NB4 (cell line): ENCODE data around the gene CXCL1.

ENCODE experiments used
- DNase-seq: peaks from one replicate; pipeline ENCODE4 v3.0.0; 2010; ENCODE audit warnings: low read depth
- H3K4me3 ChIP-seq: one replicate; pipeline ENCODE4 v1.5.1; 2011; ENCODE audit warnings: mild to moderate bottlenecking, low read depth, low read length, moderate library complexity
- CTCF ChIP-seq: IDR thresholded peaks from one replicate; pipeline ENCODE4 v1.5.1; 2012; ENCODE audit warnings: low read depth, low read length
- MAX ChIP-seq: IDR thresholded peaks from 2 replicates; pipeline ENCODE4 v1.6.1; 2011; ENCODE audit warnings: low read depth, low read length
- MYC ChIP-seq: IDR thresholded peaks from 2 replicates; pipeline ENCODE4 v1.6.1; 2011; ENCODE audit warnings: low read depth, low read length
- POLR2A ChIP-seq: IDR thresholded peaks from 2 replicates; pipeline ENCODE4 v1.6.1; 2011; ENCODE audit warnings: mild to moderate bottlenecking; ENCODE audit not compliant: insufficient read length; ENCODE audit errors: extremely low read depth

The CXCL1 gene

GRCh38 chr4:73866246-73866645, 2.9 kb upstream of the CXCL1 start:
- DNase-seq, result no peak

GRCh38 chr4:73867783-73868182, 1.4 kb upstream of the CXCL1 start:
- H3K4me3 ChIP-seq, result no peak overlapping the region
- TF ChIP-seq MAX (no peak), MYC (no peak), CTCF (no peak), POLR2A (no peak)
- no peak for DNase-seq

More at GRCh38 chr4:73866246-73866645, 2.9 kb upstream of the CXCL1 start:
- TF ChIP-seq MAX, result no peak
- TF ChIP-seq CTCF, result no peak
- TF ChIP-seq MYC, result no peak
- TF ChIP-seq POLR2A, result no peak
- H3K4me3 ChIP-seq, result no peak overlapping the region

GRCh38 chr4:73868206-73869129, 725 bp upstream of the CXCL1 start:
- no peak for TF ChIP-seq MYC
- no peak overlapping the region for H3K4me3 ChIP-seq
- DNase-seq, result no peak

GRCh38 chr4:73870260-73870659, 1.1 kb downstream of the CXCL1 start:
- no peak for TF ChIP-seq CTCF
- TF ChIP-seq MAX, result no peak
- no peak for TF ChIP-seq POLR2A
- no peak for TF ChIP-seq MYC
- H3K4me3 ChIP-seq, result no peak overlapping the region
- DNase-seq, result no peak

GRCh38 chr4:73870768-73871167, 1.6 kb downstream of the CXCL1 start:
- DNase-seq, result no peak
- TF ChIP-seq MAX (no peak), POLR2A (no peak), CTCF (no peak), MYC (no peak)
- H3K4me3 ChIP-seq, result no peak overlapping the region

GRCh38 chr4:73871511-73872310, 2.5 kb downstream of the CXCL1 start:
- TF ChIP-seq POLR2A, result no peak
- TF ChIP-seq MAX, result no peak
- no peak for TF ChIP-seq CTCF
- TF ChIP-seq MYC, result no peak

More at GRCh38 chr4:73871511-73872310, 2.5 kb downstream of the CXCL1 start:
- no peak for DNase-seq
- no peak overlapping the region for H3K4me3 ChIP-seq
